GM12878 (cell line): Measurements from ENCODE around the gene RNF130. TPM values are rescaled to one million over a fixed set of nuclear protein-coding genes. Genes with fewer than 3 reads are reported as not detected.

ENCODE experiments used
- ATAC-seq: fragments of 200-7000 bp; cut with Tn5 transposase; 3 replicates; pipeline ENCODE4 v1.9.1; 2020; ENCODE audit warnings: mild to moderate bottlenecking, moderate library complexity
- BruUV-seq: library from RNA; stranded (reverse); fragments of 400-500 nt; replicated peaks from 2 replicates; lab custom pipeline; 2021; lab: Mats Ljungman, UMichigan
- CTCF ChIA-PET: fragments of 300-600 bp; sonication (Branson Sonifier 250); formaldehyde crosslinking; extraction: SDS; loops from one replicate; lab custom pipeline; 2021; ENCODE audit warnings: inconsistent platforms; lab: Yijun Ruan, JAX
- POLR2A ChIA-PET: fragments of 350-600 bp; formaldehyde crosslinking; extraction: SDS; loops from one replicate; lab custom pipeline; 2021; ENCODE audit warnings: inconsistent platforms; lab: Charles Lee
- RAD21 ChIA-PET: fragments of 300-600 bp; sonication (Branson Sonifier 250); formaldehyde crosslinking; loops from one replicate; lab custom pipeline; 2023; ENCODE audit warnings: antibody characterized with exemption; ENCODE audit not compliant: unreplicated experiment; lab: Charles Lee
- SMC1A ChIA-PET: fragments of 300-600 bp; sonication (Branson Sonifier 250); formaldehyde crosslinking; loops from one replicate; lab custom pipeline; 2023; ENCODE audit not compliant: unreplicated experiment, uncharacterized antibody; lab: Charles Lee
- DNase-seq: peaks from one replicate; pipeline ENCODE4 v3.0.0-alpha.2; 2011; ENCODE audit warnings: low read depth, low spot score
- FAIRE-seq: peaks from 3 replicates; lab custom pipeline; 2011; peaks lifted over from hg19 to GRCh38; lab: Jason Lieb, UNC
- H2AFZ ChIP-seq: 2 replicates; pipeline ENCODE4 v1.6.0; 2011; ENCODE audit warnings: low read depth, low read length, control low read depth; ENCODE audit not compliant: control insufficient read depth
- H3K27ac ChIP-seq: 2 replicates; pipeline ENCODE4 v1.5.1; 2011; ENCODE audit warnings: control low read depth; ENCODE audit not compliant: control insufficient read depth, insufficient read depth
- H3K27me3 ChIP-seq, 2 experiments: replicated peaks in 1 of 2; 2 replicates each; pipeline versions ENCODE4 v1.6.0 to v1.6.1; 2011; ENCODE audit warnings: low read length in 1 of 2; ENCODE audit not compliant: control insufficient read depth in 2 of 2, insufficient read depth in 2 of 2
- H3K36me3 ChIP-seq, 2 experiments: 2 replicates each; pipeline ENCODE4 v1.5.1; 2011; ENCODE audit warnings: low read length in 1 of 2; ENCODE audit not compliant: control insufficient read depth in 2 of 2, insufficient read depth in 2 of 2
- H3K4me1 ChIP-seq: 2 replicates; pipeline ENCODE4 v1.6.1; 2011; ENCODE audit warnings: mild to moderate bottlenecking, low read length, moderate library complexity, mixed read lengths; ENCODE audit not compliant: control insufficient read depth, insufficient read depth
- H3K4me2 ChIP-seq: 2 replicates; pipeline ENCODE4 v1.6.0; 2011; ENCODE audit warnings: control low read depth; ENCODE audit not compliant: control insufficient read depth, insufficient read depth
- H3K4me3 ChIP-seq: fragments of 200-600 bp; sonication (generic); 2 replicates; pipeline ENCODE4 v1.5.1; 2016
- H3K79me2 ChIP-seq: 2 replicates; pipeline ENCODE4 v1.6.0; 2011; ENCODE audit warnings: low read length; ENCODE audit not compliant: control insufficient read depth, insufficient read depth
- H3K9ac ChIP-seq: 2 replicates; pipeline ENCODE4 v1.8.0; 2011; ENCODE audit warnings: low read length, control low read depth, mixed read lengths; ENCODE audit not compliant: control insufficient read depth, insufficient read depth
- H3K9me3 ChIP-seq: replicated peaks from 3 replicates; pipeline ENCODE4 v1.5.1; 2011; ENCODE audit warnings: mild to moderate bottlenecking, low read length; ENCODE audit not compliant: control insufficient read depth, insufficient read depth
- H4K20me1 ChIP-seq: 2 replicates; pipeline ENCODE4 v1.6.0; 2011; ENCODE audit not compliant: control insufficient read depth, insufficient read depth
- BACH1 ChIP-seq: fragments of 450-650 bp; IDR thresholded peaks from 2 replicates; pipeline ENCODE4 v1.6.1; 2017; ENCODE audit warnings: mild to moderate bottlenecking, borderline replicate concordance
- BCLAF1 ChIP-seq: fragments of 450-650 bp; IDR thresholded peaks from 2 replicates; pipeline ENCODE4 v1.6.1; 2017; ENCODE audit warnings: antibody characterized with exemption, mild to moderate bottlenecking, moderate library complexity
- BHLHE40 ChIP-seq, 2 experiments: fragments of 450-650 bp in 1 of 2; IDR thresholded peaks; 2 replicates each; pipeline ENCODE4 v1.6.1; 2011 to 2017; ENCODE audit warnings: low read depth in 2 of 2, borderline replicate concordance in 1 of 2, improper control_type of control experiment in 1 of 2, low read length in 1 of 2, mild to moderate bottlenecking in 1 of 2
- CBX5 ChIP-seq: sonication (generic); IDR thresholded peaks from 2 replicates; pipeline ENCODE4 v1.6.1; 2016; ENCODE audit warnings: low read depth, moderate library complexity, mild to moderate bottlenecking, inconsistent platforms
- FOS ChIP-seq: IDR thresholded peaks from 3 replicates; pipeline ENCODE4 v1.6.1; 2011; ENCODE audit warnings: borderline replicate concordance; ENCODE audit not compliant: insufficient read length; ENCODE audit errors: extremely low read depth
- MTA3 ChIP-seq: IDR thresholded peaks from 2 replicates; pipeline ENCODE4 v1.6.1; 2012; ENCODE audit warnings: low read length, inconsistent platforms, borderline replicate concordance
- NBN ChIP-seq: fragments of 450-650 bp; IDR thresholded peaks from 2 replicates; pipeline ENCODE4 v1.6.1; 2016
- POLR2AphosphoS2 ChIP-seq: IDR thresholded peaks from 2 replicates; pipeline ENCODE4 v1.6.1; 2011; ENCODE audit warnings: low read depth, mild to moderate bottlenecking, low read length, improper control_type of control experiment, moderate library complexity
- SMAD5 ChIP-seq: IDR thresholded peaks from 2 replicates; pipeline ENCODE4 v1.6.1; 2016; ENCODE audit warnings: antibody characterized with exemption, low read depth
- TARDBP ChIP-seq: IDR thresholded peaks from 2 replicates; pipeline ENCODE4 v1.6.1; 2016; ENCODE audit warnings: borderline replicate concordance
- WGBS: methylation state at CpG from one replicate; pipeline ENCODE4 v1.1.6; 2016; ENCODE audit warnings: low lambda C conversion rate; ENCODE audit not compliant: insufficient replicate concordance, insufficient coverage; ENCODE audit errors: missing lambda C conversion rate; 5-methylcytosine and 5-hydroxymethylcytosine counted together
- in situ Hi-C: fragments of 300-500 bp; cut with MboI; formaldehyde crosslinking; loops from 9 replicates; pipeline ENCODE4 v1.14.3; 2018; ENCODE audit warnings: mixed read lengths
- intact Hi-C: fragments of 100-400 bp; cut with micrococcal nuclease; formaldehyde crosslinking; loops from one replicate; pipeline ENCODE4 v1.14.2; 2022; ENCODE audit not compliant: unreplicated experiment
- polyA plus RNA-seq, 11 experiments: library from polyadenylated mRNA; depleted of rRNA in 4 of 11; unstranded in 6 of 11; stranded (reverse) in 5 of 11; fragments of >200 nt; fragmentation: Nextera tagmentation in 4 of 11; fragmentation: Illumina TruSeq in 1 of 11; extraction: Ambion mirVana in 4 of 11; extraction: Trizol in 1 of 11; gene quantifications; 1 replicate in 1 of 11; 2 replicates in 10 of 11; pipeline versions ENCODE4 v1.2.1 to v1.2.3, GENCODE V29; 2011 to 2016; ENCODE audit warnings: inconsistent platforms in 2 of 11, missing spikeins in 2 of 11, low read depth in 1 of 11
- total RNA-seq, 4 experiments: library from RNA; depleted of rRNA in 3 of 4; stranded (reverse); fragments of >200 nt in 3 of 4; fragmentation: Illumina TruSeq in 1 of 4; extraction: Trizol in 1 of 4; gene quantifications; 2 replicates each; pipeline versions ENCODE4 v1.2.1 to v1.2.3, GENCODE V29; 2013 to 2021
- TF ChIP-seq, protein P1 (sequence below): fragments of 150-350 bp; IDR thresholded peaks from 2 replicates; pipeline ENCODE4 v1.6.1; 2016; ENCODE audit warnings: low read depth, low read length
- TF ChIP-seq, protein P2 (sequence below): fragments of 450-650 bp; IDR thresholded peaks from 2 replicates; pipeline ENCODE4 v1.6.1; 2016; ENCODE audit warnings: mild to moderate bottlenecking

Gene RNF130
- total and polyA plus RNA-seq, 10 of the 15 experiments (the other 5 are each of a cell fraction or from before 2014, with no cell fraction given), result 0.04 to 0.36 (median 0.11) TPM; not detected in 1

- TF ChIP-seq BCLAF1 (no peak), FOS (no peak)
Observed at GRCh38 chr5:180120237-180121101, 48.9 kb upstream of the RNF130 start (continued).

DNA sequence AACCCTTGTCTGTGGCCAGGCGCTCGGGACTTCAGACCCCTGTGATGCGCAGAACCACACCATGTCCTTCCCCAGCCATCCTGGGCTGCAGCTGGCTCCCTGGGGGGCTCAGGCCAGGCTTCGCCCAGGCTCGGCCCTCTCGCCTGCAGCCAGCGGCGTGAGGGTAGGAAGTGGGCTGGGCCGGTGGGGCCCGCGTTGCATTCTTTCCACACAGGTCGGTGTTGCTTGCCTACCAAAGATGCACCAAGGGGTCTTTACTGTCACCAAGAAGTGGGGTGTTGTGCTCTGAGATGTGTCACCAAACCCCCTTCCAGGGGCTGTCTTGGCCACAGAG is 48.3 kb upstream of the RNF130 start:
- Histone ChIP-seq H3K4me1 (no peaks in the 10 kb centered on the region), H3K27me3 (no peaks in the 10 kb centered on the region), H3K4me3 (no peak overlapping the region), H3K36me3 (no peaks in the 10 kb centered on the region), H3K27ac (no peak overlapping the region), H3K4me2 (no peak overlapping the region), H3K79me2 (no peaks in the 10 kb centered on the region), H2AFZ (no peak overlapping the region), H4K20me1 (no peaks in the 10 kb centered on the region), H3K9ac (no peak overlapping the region), H3K9me3 (no peaks in the 10 kb centered on the region)
- ChIA-PET CTCF (interaction anchor here (1.0 kb wide), 1 partner anchor 209 kb away, joined by 4 read pairs; no protein-coding TSS in a partner anchor), POLR2A (no interaction called here), SMC1A (no interaction called here), RAD21 (no interaction called here)
- ATAC-seq (no peak), FAIRE-seq (no peak), DNase-seq (no peak)
- intact Hi-C loops, result loop anchor here (10.0 kb wide), 1 partner anchor 485 kb away; no protein-coding TSS in a partner anchor
- in situ Hi-C loops, result no loop called here
- BruUV-seq, result no TSS peak
- 54% methylated on average over 12 of the region's 12 CpGs for WGBS
- TF ChIP-seq TARDBP, result no peak
- no peak for TF ChIP-seq BACH1
- TF ChIP-seq CBX5, result no peak
- no peak for TF ChIP-seq MTA3
- TF ChIP-seq SMAD5, result no peak
- TF ChIP-seq NBN, result no peak
- no peak for TF ChIP-seq BHLHE40 (IDR thresholded peaks at IDR 0.05; ENCODE audit: borderline replicate concordance in 1 of 2, low read depth in 2 of 2, low read length in 1 of 2)
- TF ChIP-seq, protein P1, sequence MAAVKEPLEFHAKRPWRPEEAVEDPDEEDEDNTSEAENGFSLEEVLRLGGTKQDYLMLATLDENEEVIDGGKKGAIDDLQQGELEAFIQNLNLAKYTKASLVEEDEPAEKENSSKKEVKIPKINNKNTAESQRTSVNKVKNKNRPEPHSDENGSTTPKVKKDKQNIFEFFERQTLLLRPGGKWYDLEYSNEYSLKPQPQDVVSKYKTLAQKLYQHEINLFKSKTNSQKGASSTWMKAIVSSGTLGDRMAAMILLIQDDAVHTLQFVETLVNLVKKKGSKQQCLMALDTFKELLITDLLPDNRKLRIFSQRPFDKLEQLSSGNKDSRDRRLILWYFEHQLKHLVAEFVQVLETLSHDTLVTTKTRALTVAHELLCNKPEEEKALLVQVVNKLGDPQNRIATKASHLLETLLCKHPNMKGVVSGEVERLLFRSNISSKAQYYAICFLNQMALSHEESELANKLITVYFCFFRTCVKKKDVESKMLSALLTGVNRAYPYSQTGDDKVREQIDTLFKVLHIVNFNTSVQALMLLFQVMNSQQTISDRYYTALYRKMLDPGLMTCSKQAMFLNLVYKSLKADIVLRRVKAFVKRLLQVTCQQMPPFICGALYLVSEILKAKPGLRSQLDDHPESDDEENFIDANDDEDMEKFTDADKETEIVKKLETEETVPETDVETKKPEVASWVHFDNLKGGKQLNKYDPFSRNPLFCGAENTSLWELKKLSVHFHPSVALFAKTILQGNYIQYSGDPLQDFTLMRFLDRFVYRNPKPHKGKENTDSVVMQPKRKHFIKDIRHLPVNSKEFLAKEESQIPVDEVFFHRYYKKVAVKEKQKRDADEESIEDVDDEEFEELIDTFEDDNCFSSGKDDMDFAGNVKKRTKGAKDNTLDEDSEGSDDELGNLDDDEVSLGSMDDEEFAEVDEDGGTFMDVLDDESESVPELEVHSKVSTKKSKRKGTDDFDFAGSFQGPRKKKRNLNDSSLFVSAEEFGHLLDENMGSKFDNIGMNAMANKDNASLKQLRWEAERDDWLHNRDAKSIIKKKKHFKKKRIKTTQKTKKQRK, result no peak
- TF ChIP-seq POLR2AphosphoS2, result no peak
- TF ChIP-seq, protein P2, sequence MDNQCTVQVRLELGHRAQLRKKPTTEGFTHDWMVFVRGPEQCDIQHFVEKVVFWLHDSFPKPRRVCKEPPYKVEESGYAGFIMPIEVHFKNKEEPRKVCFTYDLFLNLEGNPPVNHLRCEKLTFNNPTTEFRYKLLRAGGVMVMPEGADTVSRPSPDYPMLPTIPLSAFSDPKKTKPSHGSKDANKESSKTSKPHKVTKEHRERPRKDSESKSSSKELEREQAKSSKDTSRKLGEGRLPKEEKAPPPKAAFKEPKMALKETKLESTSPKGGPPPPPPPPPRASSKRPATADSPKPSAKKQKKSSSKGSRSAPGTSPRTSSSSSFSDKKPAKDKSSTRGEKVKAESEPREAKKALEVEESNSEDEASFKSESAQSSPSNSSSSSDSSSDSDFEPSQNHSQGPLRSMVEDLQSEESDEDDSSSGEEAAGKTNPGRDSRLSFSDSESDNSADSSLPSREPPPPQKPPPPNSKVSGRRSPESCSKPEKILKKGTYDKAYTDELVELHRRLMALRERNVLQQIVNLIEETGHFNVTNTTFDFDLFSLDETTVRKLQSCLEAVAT, result no peak
